Stimulated activated naive CD4-positive, alpha-beta T cell treated with Interleukin-2 at 50 U/mL for 16 hours (primary cell): ENCODE data around the gene LRRC25.

Experiments used
- DNase-seq: peaks from one replicate; lab custom pipeline; 2025; lab: John Stamatoyannopoulos, UW

The LRRC25 gene

DNA sequence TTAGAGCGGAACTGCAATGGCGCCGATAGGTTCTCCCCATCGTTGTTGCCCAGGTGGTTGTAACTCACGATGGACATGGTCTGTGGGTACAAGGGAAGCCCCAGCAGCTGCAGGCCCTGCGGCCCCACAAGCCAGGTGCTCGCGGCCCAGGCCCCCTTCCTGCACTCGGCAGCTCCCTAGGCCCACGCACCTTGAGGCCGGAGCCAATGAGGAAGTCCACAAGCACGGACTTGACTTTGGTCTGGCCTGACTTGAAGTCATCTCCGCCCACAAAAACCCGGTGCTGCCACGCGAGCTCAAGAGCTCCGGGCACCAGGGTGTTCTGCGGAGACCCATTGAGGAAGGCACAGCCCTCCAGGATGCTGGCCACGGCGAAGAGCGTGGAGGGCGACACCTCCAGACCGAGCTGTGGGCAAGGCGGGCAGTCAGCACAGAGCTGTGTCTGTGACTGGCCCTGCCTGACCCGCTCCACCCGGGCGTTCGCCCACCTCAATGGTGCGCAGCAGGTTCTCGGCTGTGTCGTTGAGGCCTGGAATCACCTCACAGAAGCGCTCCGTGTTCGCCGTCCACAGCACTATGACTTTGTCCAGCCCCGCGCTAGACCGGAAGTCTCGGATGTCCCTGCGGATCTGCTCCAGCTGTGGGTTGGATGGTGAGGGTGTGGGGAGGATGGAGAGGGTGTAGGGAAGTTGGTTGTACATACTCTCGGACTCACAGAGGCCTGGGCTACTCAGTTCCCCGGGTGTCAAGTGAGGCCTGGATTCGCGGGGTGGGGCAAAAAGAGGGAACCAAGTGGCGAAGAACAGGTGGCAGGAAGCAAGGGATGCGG lies 38.6 kb upstream of the LRRC25 start:
- DNase-seq: no peak

DNA sequence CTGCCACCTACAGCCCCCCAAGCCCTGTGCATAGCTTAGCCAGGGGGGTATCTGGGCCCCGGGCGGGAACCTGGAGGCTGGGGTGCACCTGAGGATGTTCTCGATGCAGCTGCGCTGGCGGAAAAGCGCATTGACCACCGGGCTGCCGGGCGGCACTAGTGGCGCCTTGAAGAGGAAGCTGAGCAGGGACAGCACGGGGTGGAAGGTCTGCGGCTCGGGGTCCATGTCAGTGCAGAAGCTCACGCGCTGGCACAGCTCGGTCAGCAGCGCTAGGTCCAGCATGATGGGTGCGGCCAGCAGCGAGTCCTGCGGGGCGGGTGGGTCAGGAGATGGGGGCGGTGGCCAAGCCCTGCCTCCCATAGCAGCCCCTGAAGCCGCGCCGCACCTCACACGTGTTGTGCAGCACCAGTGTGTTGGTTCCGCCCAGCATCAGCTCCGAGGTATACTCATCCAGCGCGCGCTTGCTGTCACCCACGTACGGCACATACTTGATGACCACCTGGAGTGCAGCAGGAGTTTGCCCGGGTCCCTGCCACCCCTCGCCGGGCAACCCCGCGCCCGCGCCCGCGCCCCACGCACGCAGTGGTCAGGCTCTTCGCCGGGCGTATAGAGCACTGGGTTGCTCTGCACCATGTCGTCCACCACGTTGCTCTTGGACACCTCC lies 37.9 kb upstream of the LRRC25 start:
- DNase-seq: no peak

DNA sequence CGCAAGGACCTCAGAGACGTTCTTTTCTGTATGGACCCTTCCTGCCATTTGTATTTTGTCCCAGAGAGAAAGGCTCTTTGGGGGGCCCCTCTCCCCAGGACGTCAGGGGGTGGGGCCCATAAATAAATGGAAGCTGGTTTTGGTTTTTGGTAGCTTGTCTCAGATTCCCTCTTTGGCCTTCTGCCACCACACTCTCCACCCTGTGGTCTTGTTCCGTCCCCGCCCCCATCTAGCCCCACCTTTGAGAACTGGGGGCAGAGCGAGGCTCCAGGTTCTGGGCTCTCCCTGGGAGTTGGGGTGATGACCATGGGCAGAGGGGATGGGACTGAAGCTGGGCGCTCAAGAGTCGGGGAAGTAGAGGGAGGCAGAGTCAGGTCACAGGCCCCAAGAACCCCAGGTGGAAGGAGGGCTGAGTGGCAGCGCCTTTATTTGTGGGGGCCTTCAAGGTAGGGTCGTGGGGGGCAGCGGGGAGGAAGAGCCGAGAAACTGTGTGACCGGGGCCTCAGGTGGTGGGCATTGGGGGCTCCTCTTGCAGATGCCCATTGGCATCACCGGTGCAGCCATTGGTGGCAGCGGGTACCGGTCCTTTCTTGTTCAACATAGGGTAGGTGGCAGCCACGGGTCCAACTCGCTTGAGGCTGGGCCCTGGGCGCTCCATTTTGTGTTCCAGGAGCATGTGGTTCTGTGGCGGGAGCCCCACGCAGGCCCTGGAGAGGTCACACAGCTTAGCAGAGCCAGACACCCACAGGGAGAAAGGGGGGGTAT lies 37.2 kb upstream of the LRRC25 start:
- DNase-seq: no peak

DNA sequence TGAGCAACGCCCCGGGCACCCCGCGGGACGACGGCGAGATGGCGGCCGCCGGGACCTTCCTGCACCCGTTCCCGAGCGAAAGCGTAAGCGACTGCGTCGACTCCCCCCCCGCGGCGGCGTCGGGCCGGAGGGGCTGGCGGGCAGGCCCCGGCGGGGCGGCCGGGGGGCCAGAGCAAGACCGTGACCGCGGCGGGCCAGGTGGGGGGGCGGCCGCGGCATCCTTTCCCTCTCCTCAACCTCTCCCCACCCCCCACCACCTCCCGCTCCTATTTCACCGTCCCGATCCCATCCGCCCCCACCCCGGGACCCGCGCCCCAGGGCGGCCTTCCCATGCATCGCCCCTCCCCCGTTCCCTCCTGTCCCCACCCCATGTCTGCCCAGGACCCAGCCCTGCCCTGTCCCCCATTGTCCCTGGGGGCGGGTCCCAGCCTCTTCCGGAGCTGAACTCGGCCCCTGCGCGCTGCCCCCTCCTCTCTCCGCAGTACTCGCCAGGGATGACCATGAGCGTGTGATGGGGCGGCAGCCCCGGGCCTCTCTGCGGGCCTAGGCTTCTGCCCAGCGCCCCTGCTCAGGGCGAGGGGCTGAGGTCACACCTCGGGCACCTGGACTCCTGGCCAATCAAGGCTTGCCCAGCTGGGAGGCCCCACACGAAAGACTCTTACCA lies 36.4 kb upstream of the LRRC25 start:
- DNase-seq: no peak

DNA sequence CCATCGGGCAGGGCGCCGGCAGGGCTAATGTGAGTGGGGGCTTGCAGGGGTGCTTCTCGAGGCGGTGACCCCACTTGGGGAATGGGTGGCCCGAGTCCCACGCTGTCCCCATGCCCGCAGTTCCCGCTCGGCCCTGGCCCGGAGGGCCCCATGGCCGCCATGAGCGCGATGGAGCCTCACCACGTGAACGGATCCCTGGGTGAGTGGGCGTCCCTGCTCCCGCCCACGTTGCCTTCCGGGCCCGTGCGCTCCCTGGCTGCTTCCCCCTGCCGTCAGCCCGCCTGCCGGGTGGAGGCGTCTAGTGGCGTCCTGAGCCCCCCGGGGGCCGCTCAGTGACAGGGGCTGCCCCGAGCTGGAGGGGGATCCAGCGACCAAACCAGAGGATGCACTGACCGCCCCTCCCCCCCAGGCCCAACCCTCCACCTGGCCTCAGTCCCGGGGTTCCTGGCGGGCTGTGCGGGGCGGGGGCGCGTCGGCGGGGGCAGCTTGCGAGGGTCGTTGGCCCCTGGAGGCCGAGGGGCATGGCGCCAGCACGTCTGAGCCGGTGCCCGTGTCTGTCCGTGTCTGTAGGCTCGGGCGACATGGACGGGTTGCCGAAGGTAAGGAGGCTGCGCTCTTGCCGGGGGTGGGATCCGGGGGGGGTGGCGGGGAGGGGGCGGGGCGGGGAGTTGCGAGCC lies 35.7 kb upstream of the LRRC25 start:
- peak; percentile 26 for DNase-seq

DNA sequence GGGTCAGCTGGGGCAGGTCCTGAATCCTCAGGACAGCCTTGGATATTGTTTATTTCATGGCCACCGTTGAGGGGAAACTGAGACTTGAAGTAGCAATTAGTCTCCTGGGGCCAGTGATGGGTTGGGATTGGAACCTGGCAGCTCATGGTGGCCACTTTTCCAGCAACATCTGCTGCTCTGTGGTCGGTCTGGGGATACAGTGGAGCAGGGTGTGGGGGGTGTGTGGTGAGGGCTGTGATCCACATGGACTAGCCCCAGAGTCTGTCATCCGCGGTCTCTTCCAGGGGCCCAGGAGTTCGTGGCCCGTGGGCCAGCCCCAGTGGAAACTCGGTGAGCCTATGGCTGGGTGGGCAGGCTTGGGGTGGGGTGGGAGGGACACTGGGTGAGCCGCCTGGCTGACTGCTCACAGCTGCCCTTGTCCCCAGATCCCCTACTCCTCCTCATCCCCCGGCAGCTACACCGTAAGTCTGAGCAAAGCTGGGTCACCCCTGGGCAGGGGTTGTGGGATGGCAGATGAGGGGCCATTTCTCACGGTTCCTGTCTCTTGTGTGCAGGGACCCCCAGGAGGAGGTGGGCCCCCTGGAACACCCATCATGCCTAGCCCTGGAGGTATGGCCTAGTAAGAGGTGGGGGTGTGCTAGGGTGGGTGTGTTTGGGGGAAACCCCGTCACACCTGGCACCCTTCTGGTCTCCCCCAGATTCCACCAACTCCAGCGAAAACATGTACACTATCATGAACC lies 35.0 kb upstream of the LRRC25 start:
- no peak for DNase-seq

DNA sequence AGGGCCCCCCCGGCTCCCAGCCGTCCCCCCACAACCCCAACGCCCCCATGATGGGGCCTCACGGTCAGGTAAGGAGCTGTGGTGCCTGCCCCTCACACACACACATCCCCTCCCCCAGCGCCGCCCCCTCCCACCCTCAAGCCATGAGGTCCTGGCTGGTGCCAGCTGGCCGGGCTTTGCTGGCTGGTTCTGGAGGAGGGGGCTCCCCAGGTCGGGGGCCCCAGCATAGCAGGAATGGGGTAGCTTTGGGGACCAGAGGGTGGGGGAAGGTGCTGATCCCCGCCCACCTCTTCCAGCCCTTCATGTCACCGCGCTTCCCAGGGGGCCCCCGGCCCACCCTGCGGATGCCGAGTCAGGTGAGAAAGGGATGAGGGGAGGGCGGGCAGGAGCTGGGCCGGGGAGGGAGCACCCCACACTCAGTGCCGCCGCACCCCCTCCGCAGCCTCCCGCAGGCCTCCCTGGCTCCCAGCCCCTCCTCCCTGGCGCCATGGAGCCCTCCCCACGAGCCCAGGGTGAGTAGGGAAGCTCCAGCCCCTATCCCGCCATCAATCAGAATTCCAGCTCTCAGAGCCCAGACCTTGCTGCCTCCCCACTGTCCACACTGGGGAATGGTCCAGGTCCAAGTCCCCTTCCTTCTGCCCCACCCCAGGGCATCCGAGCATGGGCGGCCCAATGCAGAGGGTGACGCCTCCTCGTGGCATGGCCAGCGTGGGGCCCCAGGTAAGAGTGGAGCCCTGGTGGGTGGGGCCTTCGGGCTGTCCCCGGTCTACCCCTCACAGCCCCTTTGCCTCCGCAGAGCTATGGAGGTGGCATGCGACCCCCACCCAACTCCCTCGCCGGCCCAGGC lies 34.2 kb upstream of the LRRC25 start:
- no peak for DNase-seq

DNA sequence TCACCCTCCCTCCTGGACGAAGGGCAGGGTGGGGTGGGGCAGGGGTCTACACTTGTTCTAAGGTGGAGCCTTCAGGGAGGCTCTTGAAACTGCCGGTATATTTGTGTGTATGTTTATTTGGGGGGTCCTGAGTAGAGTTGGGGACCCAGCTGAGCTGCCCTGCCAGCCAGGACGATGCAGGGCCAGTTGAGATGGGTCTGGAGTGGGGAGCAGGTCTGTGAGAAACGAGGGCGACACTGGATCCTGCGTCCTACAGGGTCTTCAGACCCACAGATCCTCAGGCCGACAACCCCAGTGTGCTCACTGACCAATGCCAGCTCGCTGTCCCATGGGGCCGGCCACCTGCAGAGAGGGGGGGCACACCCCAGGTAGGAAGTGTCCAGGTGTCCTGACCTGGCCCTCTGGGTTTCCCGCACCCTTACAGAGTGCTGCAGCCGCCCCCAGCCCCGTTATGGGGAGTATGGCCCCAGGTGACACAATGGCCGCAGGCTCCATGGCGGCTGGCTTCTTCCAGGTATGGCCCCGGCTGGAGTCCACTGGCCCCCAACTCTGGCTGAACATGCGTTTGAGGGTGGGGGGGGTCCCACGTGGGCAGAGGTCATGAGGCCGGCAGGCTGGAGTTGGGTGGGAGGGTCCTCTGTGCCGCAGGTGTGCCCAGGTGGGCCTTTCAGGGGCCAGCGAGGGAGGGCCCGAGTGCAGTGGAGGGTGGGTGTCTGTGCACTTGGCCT lies 33.2 kb upstream of the LRRC25 start:
- DNase-seq: no peak

DNA sequence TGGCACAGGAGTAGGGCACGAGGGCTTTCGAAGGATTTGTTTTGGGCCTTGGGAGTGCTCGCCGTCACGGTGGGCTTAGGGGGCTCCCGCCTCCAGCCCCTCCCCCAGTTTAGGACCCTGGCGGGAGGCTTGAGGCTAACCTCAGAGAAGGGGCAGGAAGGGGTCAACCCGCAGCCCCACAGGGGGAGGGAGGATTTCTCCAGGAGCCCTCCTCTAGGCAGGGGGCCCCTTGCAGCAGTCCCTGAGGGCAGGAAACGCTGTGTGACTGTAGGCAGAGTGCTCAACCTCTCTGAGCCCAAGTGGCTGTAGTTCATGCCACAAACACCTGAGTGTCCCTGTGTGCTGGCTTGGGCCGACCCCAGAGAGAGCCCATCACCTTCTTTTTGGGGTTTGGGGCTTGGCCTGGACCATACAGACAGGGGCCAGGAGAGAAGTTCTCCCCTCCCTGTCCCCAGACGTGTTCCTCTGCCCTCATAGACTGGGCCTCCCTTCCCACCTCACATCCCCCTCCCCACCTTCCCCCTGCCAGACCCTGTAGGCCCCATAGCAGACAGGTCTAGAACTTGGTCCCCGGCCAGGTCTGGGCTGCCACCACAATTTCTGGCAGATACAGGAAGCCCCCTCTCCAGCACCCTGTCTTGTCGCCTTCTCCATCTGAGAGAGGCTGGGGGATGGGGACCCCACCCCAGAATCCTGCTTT lies 32.4 kb upstream of the LRRC25 start:
- no peak for DNase-seq

DNA sequence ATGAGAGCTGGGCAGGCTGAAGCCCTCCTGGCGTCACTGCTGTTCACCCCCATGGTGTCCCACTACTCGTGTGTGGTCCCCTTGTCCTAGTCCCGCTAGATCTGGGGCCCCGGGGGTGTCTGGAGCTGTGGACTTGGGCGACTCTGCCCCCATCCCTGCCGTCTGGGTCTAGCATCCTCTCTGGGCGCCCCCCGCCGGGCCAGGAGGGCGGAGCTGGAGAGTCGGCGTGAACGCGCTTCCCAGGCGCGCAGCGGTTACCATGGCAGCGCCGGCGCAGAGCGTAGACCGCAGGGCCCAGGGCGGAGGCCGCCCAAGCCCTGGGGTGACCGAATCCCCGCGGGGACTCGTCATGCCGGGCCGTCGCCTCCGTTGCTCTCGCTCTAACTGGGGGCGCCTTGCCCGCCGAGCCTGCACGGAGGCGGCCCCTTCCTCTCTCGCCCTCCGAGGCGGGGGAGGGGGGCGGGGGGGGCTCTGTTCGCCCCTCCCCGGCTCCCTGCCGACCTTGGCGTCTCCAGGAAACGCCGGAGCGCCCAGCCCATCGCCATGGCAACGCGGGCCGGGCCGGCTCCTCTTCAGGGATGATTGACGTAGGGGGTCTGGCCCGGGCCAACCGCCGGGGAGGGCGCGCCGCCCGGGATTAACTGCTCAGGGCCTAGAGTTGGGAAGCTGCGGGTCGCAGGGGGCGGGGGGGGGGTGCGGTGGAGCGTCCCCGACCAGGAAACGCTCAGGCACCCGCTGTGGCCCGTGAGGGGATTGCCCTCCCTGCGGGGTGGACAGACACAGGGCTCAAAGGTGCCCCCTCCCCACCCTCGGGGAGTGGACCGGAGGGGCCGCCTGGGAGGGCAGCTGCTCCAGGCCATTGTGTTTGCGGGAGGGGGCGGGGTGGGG lies 31.6 kb upstream of the LRRC25 start:
- DNase-seq: peak; percentile 72

DNA sequence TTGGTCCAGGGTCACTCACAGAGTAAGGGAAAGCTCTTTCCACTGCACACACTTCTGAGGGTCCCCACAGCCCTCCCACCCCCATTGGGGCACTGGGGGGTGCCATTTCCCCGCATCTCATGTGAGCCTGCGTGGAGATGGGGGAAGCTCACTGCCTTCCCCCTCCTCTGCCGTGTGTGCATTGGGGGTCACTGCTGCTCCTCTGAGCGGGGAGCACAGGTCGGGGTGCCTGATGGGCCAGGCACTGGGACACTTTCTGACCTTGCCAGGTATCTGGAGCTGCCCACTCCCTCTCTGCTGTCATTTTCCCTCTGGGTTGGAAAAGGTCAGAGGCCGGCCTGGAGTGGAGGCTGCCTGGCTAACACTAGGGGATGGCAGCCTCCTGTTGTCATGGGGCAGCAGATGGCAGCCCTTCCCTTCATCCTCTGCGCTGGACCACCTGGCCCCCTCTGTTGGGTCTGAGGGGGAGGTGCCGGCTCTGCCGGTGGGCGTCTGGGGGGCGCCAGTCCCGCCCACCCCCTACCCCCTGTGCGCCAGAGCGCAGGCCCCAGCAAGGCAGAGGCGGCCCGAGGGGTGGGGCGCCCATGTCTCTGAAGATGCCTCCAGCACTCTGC lies 30.9 kb upstream of the LRRC25 start:
- DNase-seq: no peak

DNA sequence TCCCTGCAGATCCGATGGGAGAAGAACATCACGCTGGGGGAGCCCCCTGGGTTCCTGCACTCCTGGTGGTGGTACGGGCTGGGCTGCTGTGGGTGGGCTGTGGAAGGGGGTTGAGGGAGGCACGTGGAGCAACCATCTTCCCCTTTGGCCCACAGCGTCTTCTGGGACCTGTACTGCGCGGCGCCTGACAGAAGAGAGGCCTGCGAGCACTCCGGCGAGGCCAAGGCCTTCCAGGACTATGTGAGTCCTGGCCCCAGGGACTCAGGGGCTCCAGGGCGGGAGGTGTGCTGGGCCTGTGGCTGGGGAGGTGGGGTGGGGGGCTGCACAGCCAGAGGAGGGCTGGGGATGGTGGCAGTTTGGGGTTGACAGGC lies 30.3 kb upstream of the LRRC25 start:
- DNase-seq: no peak

DNA sequence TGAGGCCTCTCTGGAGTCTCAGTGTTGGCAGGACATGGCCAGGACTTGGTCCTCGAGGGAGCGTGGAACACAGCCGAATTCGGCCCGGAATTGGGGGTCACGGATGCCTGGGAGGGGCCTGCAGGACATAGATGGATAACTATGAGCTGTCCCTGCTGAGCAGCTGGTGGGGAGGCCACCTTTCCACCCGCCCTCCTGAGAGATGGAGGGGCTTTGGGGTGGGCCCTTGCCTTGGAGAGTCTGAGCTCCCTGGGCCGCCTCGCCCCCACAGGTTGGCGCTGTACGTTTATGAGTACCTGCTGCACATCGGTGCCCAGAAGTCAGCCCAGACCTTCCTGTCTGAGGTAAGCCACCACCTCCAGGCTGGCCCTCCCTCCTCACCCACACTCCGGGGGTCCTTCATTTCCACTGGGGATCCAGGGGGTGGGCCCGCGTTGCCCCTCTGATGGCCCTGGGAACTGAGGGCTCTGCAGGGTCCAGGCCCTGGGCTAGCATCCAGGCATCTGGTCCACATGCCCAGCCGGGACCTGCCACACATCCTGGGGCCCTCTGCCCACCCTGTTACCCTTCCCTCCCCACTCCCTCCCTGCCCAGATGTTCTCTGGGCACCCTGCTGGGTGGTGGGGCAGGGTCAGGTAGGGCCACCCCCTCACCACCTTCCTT lies 29.8 kb upstream of the LRRC25 start:
- no peak for DNase-seq

DNA sequence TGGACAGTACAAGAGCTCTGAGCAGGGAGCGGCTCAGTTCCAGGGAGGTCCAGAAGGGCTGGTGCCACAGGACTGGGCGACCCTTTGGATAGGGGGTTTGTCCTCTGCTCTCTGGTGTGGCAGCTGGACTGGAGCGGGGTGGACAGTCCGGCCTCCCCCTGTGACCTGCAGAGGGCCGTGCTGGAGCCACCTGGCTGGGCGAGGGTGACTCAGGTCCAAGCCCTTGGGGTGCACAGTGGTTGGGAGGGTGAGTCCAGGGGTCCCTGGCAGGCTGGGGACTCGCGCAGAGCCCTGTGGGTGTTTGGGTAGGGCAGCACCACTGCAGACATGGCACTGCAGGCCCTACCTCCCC lies 29.0 kb upstream of the LRRC25 start:
- no peak for DNase-seq

DNA sequence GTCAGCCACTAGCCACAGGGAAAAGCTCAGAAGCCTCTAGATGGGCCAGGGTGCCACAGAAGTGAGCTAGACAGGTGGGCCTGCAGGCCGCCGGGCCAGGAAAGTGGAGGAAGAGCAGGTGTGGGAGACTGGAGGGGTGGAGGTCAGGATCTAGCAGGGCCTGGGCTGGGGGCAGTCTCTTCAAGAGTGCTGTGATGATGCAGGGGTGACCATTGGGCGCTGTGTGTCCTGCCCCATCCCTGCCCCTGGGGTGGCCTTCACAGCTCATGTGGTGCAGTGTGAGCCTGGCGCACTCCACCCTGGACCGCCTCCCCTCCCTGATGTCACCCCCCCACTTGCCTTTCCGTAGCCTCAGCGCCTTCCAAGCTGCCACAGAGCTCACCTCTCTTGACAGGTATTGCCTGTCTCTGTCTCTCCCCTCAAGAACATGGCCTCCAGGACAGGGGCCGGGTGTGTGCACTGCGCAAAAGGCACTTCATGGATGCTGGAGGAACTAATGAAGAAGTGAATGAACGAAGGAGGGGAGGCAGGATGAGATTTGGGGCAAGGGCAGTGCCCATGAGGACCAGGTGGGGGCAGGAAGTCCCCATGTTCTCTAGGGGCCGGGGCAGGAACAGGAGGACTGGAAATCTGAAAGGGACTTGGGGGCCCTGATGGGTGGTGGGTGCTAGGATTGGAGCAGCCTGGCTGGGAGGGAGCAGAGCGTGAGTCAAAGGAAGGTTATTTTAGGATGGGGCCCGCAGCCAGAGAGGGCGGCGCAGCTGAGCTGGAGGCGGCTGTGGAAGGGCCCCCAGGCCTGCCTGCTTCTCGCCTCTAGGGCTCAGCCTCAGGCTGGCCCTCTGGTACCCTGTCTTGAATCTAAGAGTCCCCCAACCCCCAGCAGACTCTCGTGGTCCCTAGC lies 28.3 kb upstream of the LRRC25 start:
- no peak for DNase-seq
